ENCODE results near the gene MYO9B.

Gene MYO9B

DNA sequence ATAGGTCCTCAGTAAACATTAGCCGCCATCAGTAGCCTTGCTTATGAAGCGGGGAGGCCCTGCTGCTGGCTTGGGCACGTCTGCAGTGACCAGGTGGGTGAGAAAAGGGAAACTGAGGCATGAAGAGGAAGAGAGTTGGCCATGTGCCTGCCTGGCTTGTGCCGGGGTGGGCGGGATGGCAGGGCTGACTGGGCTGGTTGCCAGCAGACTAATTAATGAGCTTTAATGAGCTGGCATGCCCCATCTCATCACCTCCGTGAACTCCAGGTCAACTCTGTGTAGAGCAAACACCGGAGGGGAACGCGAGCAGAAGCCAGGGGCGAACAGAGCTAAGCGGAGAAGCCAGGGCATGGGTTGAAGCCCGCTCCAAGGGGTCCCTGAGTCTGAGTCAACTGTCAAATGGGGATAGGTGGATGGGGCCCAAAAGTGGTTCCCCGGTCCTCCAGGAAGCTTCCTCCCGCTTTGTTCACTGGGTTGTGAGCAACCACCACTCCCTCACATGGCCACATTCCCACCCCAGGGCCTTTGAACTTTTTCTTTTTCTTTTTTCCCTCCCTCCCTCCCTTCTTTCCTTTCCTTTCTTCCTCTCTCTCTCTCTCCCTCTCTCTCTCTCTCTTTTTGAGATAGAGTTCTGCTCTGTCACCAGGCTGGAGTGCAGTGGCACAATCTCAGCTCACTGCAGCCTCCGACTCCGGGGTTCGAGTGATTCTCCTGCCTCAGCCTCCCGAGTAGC is 161.4 kb downstream of the MYO9B start:
- Histone ChIP-seq H3K79me2 (ENCODE audit: low read length) (peaks cover 11% of the 10 kb centered on the region), H3K36me3 (replicated peaks; ENCODE audit: low read depth, low read length) (peaks cover 9% of the 10 kb centered on the region), H3K27me3 (ENCODE audit: low read depth, low read length) (no peaks in the 10 kb centered on the region), H3K27ac (ENCODE audit: low read length) (no peak overlapping the region), H4K20me1 (ENCODE audit: insufficient read depth, low read length) (peaks cover 15% of the 10 kb centered on the region; the same call in 1 of the 2 replicates), H3K4me2 (ENCODE audit: low read length) (no peak overlapping the region), H3K9me3 (ENCODE audit: insufficient read depth, low read length) (no peaks in the 10 kb centered on the region), H2AFZ (ENCODE audit: low read depth, low read length) (no peak overlapping the region), H3K4me1 (ENCODE audit: low read length) (peaks cover 11% of the 10 kb centered on the region), H3K4me3 (ENCODE audit: low read length) (no peak overlapping the region), H3K9ac (ENCODE audit: low read length) (no peak overlapping the region)
- TF ChIP-seq, protein P1, sequence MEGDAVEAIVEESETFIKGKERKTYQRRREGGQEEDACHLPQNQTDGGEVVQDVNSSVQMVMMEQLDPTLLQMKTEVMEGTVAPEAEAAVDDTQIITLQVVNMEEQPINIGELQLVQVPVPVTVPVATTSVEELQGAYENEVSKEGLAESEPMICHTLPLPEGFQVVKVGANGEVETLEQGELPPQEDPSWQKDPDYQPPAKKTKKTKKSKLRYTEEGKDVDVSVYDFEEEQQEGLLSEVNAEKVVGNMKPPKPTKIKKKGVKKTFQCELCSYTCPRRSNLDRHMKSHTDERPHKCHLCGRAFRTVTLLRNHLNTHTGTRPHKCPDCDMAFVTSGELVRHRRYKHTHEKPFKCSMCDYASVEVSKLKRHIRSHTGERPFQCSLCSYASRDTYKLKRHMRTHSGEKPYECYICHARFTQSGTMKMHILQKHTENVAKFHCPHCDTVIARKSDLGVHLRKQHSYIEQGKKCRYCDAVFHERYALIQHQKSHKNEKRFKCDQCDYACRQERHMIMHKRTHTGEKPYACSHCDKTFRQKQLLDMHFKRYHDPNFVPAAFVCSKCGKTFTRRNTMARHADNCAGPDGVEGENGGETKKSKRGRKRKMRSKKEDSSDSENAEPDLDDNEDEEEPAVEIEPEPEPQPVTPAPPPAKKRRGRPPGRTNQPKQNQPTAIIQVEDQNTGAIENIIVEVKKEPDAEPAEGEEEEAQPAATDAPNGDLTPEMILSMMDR (IDR thresholded peaks at IDR 0.05; ENCODE audit: low read depth, low read length): no peak
- no peak for TF ChIP-seq EZH2phosphoT487 (IDR thresholded peaks at IDR 0.05; ENCODE audit: low read depth)

DNA sequence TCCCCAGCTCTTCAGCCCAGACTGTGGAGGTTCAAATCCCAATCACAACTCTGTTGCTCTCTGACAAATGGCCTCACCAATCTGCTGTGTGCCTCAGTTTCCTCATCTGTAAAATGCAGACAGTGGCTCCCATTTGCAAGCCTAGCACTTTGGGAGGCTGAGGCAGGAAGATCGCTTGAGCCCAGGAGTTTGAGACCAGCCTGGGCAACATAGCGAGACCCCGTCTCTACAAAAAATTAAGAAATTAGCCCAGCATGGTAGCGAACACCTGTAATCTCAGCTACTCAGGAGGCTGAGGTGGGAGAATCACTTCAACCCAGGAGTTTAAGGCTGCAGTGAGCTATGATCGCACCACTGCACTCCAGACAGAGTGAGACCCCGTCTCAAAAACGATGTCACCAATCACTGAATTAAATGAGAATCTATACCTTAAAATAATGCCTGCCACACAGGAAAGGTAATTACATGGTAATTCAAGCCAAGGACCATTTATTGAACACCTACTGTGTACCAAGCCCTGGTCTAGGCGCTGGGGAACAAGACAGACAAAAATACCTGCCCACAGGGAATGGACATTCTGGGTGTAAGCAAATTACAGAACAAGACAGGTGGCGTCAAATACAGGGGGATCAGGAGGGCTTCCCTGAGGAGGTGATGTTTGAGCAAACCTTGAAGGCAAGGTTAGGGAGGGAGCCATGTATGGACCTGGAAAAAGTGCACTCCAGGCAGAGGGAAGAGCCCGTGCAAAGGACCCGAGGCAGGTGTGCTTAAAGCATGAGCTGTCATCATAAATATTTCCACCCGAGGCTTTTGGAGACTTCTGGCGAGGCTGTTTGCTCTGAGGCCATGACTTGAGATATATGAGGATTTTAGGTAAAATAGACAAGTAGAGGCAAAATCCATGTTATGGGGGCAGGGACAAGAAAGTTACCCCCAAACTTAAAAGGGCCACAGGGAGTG is 162.4 kb downstream of the MYO9B start:
- Histone ChIP-seq H3K36me3 (replicated peaks; ENCODE audit: low read depth, low read length) (peaks cover 3% of the 10 kb centered on the region), H3K4me2 (ENCODE audit: low read length) (no peak overlapping the region), H3K27me3 (ENCODE audit: low read depth, low read length) (no peaks in the 10 kb centered on the region), H3K79me2 (ENCODE audit: low read length) (peaks cover 17% of the 10 kb centered on the region), H2AFZ (ENCODE audit: low read depth, low read length) (no peak overlapping the region), H3K4me3 (ENCODE audit: low read length) (no peak overlapping the region), H3K9ac (ENCODE audit: low read length) (no peak overlapping the region), H4K20me1 (ENCODE audit: insufficient read depth, low read length) (peaks cover 17% of the 10 kb centered on the region; the same call in 1 of the 2 replicates), H3K9me3 (ENCODE audit: insufficient read depth, low read length) (no peaks in the 10 kb centered on the region), H3K4me1 (ENCODE audit: low read length) (peaks cover 11% of the 10 kb centered on the region), H3K27ac (ENCODE audit: low read length) (no peak overlapping the region)
- TF ChIP-seq, protein P1 (IDR thresholded peaks at IDR 0.05; ENCODE audit: low read depth, low read length): no peak

DNA sequence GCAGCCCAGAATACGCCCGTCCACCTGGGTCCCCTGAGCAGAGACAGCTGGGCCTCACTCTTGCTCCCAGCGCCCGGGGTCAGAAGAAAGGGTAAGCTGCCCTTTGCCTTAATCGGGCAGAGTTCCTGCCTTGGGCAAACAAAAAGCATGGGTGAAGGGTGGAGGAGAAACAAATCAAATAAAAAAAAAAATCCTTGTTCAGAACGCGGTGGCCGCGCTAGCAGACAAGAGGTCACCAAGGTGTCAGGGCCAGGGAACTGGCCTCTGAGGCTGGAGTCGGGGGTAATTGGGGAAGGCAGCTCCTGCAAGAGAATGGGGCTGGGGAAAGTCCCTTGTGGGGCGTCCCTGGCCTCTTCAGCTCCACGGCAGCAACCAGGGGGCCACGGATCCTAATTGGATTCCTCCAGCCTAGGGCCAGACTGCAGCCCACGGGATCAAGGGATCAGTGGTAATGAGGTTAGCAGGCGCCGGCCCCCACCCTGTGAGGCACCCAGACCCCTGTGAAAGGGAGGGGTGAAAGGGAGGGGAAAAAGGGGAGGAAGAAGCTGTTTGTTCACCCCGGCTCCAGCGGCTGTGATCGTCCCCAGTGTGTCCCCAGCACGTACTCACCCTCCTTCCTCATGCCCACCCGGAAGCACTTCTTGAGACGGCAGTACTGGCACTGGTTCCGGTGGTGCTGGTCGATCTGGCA is 164.6 kb downstream of the MYO9B start:
- Histone ChIP-seq H3K79me2 (ENCODE audit: low read length) (peaks cover 28% of the 10 kb centered on the region; the same call in 1 of the 2 replicates), H3K4me1 (ENCODE audit: low read length) (peaks cover 14% of the 10 kb centered on the region; the same call in 1 of the 2 replicates), H3K27me3 (ENCODE audit: low read depth, low read length) (no peaks in the 10 kb centered on the region), H3K27ac (ENCODE audit: low read length) (no peak overlapping the region), H3K4me3 (ENCODE audit: low read length) (no peak overlapping the region), H2AFZ (ENCODE audit: low read depth, low read length) (no peak overlapping the region), H3K9me3 (ENCODE audit: insufficient read depth, low read length) (no peaks in the 10 kb centered on the region), H3K4me2 (ENCODE audit: low read length) (no peak overlapping the region), H4K20me1 (ENCODE audit: insufficient read depth, low read length) (peaks cover 16% of the 10 kb centered on the region; the same call in 1 of the 2 replicates), H3K36me3 (replicated peaks; ENCODE audit: low read depth, low read length) (peaks cover 3% of the 10 kb centered on the region), H3K9ac (ENCODE audit: low read length) (no peak overlapping the region)
- TF ChIP-seq EZH2phosphoT487 (IDR thresholded peaks at IDR 0.05; ENCODE audit: low read depth): no peak
- TF ChIP-seq, protein P1 (IDR thresholded peaks at IDR 0.05; ENCODE audit: low read depth, low read length): no peak

Measured in OCI-LY3 (cell line).